HG02973 (cell line): ENCODE measurements around the gene KSR1.

Experiments used
- ATAC-seq: cut with Tn5 transposase; IDR thresholded peaks from one replicate; pipeline ENCODE4 v1.9.1; 2021; ENCODE audit warnings: moderate library complexity; ENCODE audit not compliant: unreplicated experiment

KSR1 gene

DNA sequence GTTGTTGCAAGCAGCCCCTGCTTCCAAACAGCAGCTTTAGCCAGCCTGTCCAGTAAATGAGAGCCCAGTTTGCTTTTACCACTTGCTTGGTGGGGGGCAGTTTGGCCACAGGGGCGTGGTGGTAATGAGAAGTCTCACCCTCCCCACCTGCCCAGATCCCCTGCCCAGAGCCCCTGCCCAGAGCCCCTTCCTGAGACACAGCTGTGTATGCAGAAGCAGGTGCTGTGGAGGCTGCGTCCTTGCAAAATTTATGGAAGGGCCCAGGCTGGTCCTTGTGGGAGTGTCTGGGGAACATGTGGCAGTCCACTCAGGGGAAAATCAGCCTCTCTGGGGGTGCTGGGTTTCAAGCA is 147.1 kb downstream of the KSR1 start:
- no peak for ATAC-seq

DNA sequence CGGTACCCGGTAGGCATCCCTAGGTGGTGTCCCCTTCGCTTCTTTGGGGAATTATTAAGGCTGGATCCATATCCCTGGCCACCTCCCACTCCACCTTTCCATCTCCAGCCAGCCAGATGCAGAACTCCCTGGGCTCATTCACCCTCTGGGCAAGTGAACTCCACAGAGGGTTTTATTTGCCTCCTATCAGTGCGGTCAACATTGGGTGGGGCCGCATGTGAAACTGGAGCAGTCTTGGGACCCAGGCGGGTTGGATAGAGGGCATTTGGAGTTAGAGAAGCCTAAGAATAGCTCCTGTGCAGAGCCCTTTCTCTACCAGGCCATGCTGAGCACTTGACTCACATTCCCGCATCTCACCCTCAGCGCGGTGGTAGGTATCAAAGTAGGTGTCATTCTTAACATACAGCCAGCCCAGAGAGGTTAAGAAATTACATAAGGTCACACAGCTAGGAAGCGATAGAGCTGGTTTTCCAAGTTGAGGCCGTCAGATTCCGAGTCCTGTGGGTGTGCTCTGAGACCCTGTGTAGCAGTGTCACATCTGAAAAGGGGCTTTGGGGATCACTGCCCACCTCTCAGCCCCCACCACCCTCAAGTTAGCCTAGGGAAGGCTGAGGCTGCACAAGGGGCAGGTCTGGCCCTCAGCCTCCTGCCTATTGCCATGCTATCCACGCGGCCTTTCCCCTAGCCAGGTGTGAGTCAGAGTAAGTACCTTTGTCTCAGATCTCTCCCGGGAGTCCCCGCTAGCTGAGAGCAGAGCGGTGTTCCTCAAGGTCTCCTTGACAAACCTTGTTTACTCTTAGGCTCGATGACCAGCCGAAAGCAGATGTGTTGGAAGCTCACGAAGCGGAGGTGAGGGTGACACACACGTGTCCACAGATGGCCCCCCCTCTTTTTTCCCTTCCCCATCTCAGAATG is 147.9 kb downstream of the KSR1 start:
- ATAC-seq: no peak

DNA sequence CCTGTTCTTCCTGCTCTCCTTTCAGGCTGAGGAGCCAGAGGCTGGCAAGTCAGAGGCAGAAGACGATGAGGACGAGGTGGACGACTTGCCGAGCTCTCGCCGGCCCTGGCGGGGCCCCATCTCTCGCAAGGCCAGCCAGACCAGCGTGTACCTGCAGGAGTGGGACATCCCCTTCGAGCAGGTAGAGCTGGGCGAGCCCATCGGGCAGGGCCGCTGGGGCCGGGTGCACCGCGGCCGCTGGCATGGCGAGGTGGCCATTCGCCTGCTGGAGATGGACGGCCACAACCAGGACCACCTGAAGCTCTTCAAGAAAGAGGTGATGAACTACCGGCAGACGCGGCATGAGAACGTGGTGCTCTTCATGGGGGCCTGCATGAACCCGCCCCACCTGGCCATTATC is 149.2 kb downstream of the KSR1 start:
- ATAC-seq: no peak

GRCh38 chr17:27607521-27608091 is 151.4 kb downstream of the KSR1 start:
- ATAC-seq: no peak

GRCh38 chr17:27608328-27609230 is 152.3 kb downstream of the KSR1 start:
- no peak for ATAC-seq

- no peak for ATAC-seq
Observed at GRCh38 chr17:27609611-27610303, 153.5 kb downstream of the KSR1 start.

DNA sequence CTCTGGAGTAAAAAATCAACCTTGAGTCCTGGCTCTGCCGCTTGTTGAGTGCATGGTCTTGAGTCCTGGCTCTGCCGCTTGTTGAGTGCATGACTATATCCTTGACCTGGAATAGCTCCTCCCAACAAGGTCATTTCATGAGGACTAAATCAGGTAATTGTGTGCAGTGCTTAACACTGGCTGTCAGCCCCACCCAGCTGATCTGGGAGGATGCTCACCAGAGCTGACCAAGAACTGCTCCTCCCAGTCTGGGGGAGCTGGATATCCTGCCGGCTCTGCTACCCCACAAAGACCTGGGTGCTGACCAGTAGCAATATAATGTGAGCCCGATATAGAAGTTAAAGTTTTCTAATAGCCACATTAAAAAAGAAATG is 154.0 kb downstream of the KSR1 start:
- ATAC-seq: no peak

GRCh38 chr17:27612160-27612770 is 156.0 kb downstream of the KSR1 start:
- no peak for ATAC-seq

DNA sequence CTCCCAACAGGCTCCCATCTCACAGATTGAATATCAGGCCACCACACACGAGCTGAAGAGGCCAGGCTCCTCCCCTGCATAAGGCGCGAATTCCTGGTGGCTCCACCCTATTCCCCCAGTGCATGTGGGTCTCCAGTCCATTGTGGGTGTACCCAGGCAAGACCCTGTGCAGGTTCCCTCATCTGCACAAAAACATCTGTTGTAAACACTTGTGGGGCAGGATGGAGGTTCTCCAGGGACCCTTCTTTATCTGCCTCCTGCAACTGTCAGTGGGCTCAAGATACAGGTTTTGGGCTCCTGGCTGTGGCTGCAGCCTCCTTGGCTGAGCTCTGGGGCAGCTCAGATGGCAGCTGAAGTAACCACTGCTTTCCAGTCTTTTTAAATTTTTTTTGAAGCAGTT is 157.2 kb downstream of the KSR1 start:
- no peak for ATAC-seq

- ATAC-seq: no peak
Observed at GRCh38 chr17:27615121-27615520, 158.9 kb downstream of the KSR1 start.

- no peak for ATAC-seq
Observed at GRCh38 chr17:27616414-27616813, 160.2 kb downstream of the KSR1 start.

GRCh38 chr17:27618417-27618816 is 162.2 kb downstream of the KSR1 start:
- ATAC-seq: no peak

DNA sequence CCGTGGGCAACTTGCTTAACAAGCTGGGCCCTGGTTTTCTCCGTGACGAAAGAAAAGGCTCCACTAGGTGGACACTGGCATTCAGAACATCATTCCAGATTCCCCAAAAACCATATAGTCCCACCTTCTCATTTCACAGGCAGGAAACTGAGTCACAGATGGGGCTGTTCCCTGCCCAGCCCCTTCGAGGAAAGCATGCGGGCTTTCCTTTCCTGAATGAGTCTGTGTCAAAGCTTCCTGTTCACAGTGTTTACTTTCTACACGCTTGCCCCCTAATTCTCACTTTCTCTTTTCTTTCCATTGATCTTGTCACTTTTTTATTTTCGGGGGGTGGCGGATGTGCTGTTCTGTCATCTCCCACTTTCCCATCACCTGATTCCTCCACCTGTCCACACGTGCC is 164.5 kb downstream of the KSR1 start:
- no peak for ATAC-seq

DNA sequence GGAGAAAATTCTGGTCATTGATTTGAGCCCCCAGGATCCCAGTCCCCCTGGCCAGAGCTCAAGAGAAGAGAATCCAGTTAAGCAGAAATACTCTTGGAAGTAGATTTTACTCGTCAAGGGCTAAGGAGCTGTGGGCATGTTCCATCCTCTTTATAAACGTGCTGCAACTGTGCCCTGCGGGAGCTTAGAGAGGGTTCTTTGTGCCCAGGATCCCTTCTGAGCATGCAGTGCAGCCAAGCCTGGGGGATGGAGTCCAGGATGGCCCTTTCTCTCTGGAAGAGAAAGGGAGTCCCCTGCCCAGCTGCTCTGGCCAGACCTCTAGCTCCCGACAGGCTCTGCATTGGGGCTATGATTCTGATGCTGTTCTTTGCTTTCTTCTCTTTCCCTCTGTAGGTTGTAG is 165.3 kb downstream of the KSR1 start:
- ATAC-seq: no peak

DNA sequence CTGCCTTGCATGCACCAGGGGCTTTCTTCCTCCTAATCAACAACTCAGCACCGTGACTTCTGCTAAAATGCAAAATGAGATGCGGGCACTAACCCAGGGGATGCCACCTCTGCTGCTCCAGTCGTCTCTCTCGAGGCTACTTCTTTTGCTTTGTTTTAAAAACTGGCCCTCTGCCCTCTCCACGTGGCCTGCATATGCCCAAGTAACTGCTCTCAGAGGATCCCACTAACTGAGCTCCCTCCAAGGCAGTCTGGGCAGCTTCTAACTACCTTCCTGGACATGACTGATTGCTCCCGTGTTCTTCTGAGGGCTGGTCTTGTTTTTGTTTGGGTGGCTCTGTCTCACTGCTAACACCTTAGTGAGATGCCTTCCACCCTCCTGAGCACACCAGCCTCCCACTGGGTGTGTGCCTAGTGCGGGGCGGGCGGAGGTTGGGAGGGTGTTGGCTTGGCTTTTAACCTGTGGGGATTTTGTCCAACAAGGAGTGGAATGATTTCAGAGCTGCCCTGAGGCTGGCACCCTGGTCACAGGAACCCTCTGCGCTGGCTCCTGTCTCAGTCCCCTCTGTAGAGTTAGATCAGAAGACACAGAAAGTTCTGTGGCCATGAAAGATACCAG is 165.8 kb downstream of the KSR1 start:
- ATAC-seq: no peak

- ATAC-seq: no peak
Observed at GRCh38 chr17:27622986-27623385, 166.7 kb downstream of the KSR1 start.

DNA sequence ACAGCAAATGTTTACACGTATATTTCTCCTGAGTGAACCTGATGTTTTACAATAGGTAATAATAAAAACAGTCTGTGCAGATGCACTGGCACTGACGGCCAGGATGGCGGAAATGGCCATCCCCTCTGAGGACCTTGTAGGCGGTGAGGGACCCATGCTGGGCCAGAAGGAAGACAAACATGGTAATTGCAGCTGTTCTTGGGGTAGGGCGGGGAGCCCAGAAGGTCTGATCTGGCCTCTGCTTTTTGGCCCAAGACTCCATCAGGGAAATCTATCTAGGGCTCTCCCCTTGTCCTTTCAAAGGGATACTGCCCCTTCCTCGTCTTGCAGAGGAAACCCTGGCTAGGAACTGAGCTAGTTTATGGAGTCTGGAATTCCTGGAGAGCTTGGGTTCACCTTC is 167.4 kb downstream of the KSR1 start:
- no peak for ATAC-seq

DNA sequence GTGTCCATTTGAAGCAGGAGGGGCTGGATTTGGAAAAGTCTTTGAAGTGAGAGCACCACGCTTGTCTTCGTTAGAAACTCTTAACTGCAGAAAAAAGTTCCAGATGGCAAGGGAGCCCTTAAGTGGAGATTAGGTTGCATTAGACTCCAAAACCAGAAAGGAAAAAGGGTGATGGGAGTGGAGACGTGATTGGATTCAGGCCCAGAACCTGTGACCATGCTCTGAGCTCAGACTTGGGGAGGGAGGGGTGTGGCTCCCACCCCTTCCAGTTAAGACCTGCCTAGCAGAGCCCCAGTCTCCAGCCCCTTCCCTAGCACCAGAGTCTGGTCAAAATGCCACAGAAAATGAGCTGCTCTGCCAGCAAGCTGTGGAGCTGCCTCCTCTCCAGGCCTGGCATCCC is 168.3 kb downstream of the KSR1 start:
- ATAC-seq: no peak

DNA sequence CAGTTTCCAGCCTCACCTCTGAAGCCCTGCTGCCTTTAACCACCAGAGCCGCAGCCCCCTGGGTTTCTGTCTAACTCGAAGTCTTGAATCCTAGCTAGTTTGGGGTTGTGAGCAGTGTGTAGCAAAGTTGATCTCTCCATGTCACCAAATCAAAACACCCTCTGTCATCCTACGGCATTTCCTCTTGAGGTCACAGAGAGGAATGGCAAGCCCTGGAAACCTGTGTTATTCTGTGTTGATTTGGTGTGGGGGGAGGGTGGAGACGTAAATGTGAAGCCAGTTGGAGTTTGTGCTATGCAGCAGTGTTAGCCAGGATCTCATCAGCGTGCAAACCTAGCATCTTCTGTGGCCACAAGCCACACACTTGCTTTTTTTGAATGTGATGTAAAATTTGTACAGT is 169.6 kb downstream of the KSR1 start:
- ATAC-seq: no peak

DNA sequence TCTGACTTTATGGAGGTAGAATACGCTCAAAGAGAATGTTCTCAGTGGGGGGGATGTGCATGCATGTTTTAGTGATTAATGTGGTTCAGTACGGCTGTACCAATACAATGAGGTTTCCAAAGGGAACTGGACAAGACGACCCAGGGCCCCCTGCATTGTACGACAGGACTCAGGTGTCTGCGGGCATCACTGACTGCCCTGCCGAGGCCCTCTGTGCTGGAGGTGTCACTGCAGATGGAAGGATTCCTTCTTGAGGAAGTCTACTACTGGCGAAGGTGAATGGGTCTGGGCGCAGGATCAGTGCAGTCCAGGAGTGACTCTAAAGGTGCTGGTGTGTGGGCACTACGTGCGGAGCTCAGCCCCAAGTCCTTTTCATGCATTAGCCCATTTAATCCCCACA is 171.3 kb downstream of the KSR1 start:
- ATAC-seq: no peak
